H1 (cell line): ENCODE data around the gene NLRC5. TPM values are rescaled to one million over a fixed set of nuclear protein-coding genes. Genes with fewer than 3 reads are reported as not detected.

ENCODE experiments used
- CTCF ChIA-PET: fragments of 300-600 bp; sonication (Branson Sonifier 250); formaldehyde crosslinking; loops from one replicate; lab custom pipeline; 2021; ENCODE audit not compliant: partially characterized antibody; lab: Charles Lee
- POLR2A ChIA-PET: fragments of 300-600 bp; sonication (Branson Sonifier 250); formaldehyde crosslinking; loops from one replicate; lab custom pipeline; 2021; ENCODE audit warnings: inconsistent platforms; ENCODE audit not compliant: partially characterized antibody; lab: Charles Lee
- DNase-seq, 2 experiments: peaks; one replicate each; pipeline versions ENCODE4 v3.0.0 to v3.0.0-alpha.2; 2010 to 2022; ENCODE audit warnings: low spot score in 2 of 2, low read depth in 1 of 2, mixed read lengths in 1 of 2
- FAIRE-seq: peaks from 2 replicates; lab custom pipeline; 2011; peaks lifted over from hg19 to GRCh38; lab: Jason Lieb, UNC
- H2AFZ ChIP-seq: 2 replicates; pipeline ENCODE4 v1.8.1; 2012; ENCODE audit warnings: low read length, inconsistent platforms
- H2AK5ac ChIP-seq: 2 replicates; pipeline ENCODE4 v1.6.1; 2013; ENCODE audit warnings: low read depth, low read length
- H2BK120ac ChIP-seq: replicated peaks from 2 replicates; pipeline ENCODE3; 2013; ENCODE audit warnings: low read depth, low read length, inconsistent platforms
- H2BK12ac ChIP-seq: 2 replicates; pipeline ENCODE4 v1.6.1; 2013; ENCODE audit warnings: low read depth, low read length
- H2BK15ac ChIP-seq: 2 replicates; pipeline ENCODE4 v1.6.1; 2013; ENCODE audit warnings: low read length
- H2BK20ac ChIP-seq: 2 replicates; pipeline ENCODE4 v1.6.1; 2013; ENCODE audit warnings: low read length
- H2BK5ac ChIP-seq: 2 replicates; pipeline ENCODE4 v1.6.1; 2013; ENCODE audit warnings: low read depth, low read length
- H3K14ac ChIP-seq: 2 replicates; pipeline ENCODE4 v1.6.1; 2013; ENCODE audit warnings: inconsistent platforms; ENCODE audit not compliant: insufficient read length
- H3K18ac ChIP-seq: 2 replicates; pipeline ENCODE4 v1.6.1; 2013; ENCODE audit warnings: low read length; ENCODE audit errors: extremely low read depth
- H3K23ac ChIP-seq: 2 replicates; pipeline ENCODE4 v1.6.1; 2013; ENCODE audit warnings: inconsistent platforms; ENCODE audit not compliant: insufficient read length
- H3K23me2 ChIP-seq: 2 replicates; pipeline ENCODE4 v1.6.1; 2013; ENCODE audit warnings: low read depth, low read length
- H3K27ac ChIP-seq: 2 replicates; pipeline ENCODE4 v1.6.1; 2011; ENCODE audit warnings: low read depth, low read length, inconsistent platforms
- H3K27me3 ChIP-seq, 4 experiments: replicated peaks in 1 of 4; 1 replicate in 1 of 4; 2 replicates in 3 of 4; pipeline versions ENCODE4 v1.6.1 to v1.8.1; 2011 to 2013; ENCODE audit warnings: low read length in 3 of 4, mild to moderate bottlenecking in 3 of 4, inconsistent platforms in 2 of 4, mixed read lengths in 2 of 4, moderate library complexity in 1 of 4; ENCODE audit not compliant: control insufficient read depth in 3 of 4, insufficient read depth in 3 of 4; ENCODE audit errors: extremely low read depth in 1 of 4
- H3K36me3 ChIP-seq, 4 experiments: 2 replicates each; pipeline versions ENCODE4 v1.6.1 to v1.8.1; 2011 to 2013; ENCODE audit warnings: mild to moderate bottlenecking in 4 of 4, low read length in 3 of 4, moderate library complexity in 2 of 4, control low read depth in 1 of 4, inconsistent platforms in 1 of 4; ENCODE audit not compliant: insufficient read depth in 4 of 4, control insufficient read depth in 2 of 4
- H3K4ac ChIP-seq: replicated peaks from 2 replicates; pipeline ENCODE3; 2013; ENCODE audit warnings: low read length, low read depth, mixed read lengths, inconsistent platforms; ENCODE audit not compliant: insufficient read length
- H3K4me1 ChIP-seq, 4 experiments: replicated peaks in 1 of 4; 1 replicate in 1 of 4; 2 replicates in 3 of 4; pipeline versions ENCODE4 v1.6.1 to v1.8.1; 2011 to 2013; ENCODE audit warnings: low read length in 3 of 4, inconsistent platforms in 2 of 4, mixed read lengths in 1 of 4; ENCODE audit not compliant: insufficient read depth in 4 of 4, control insufficient read depth in 3 of 4
- H3K4me2 ChIP-seq, 2 experiments: 2 replicates each; pipeline versions ENCODE4 v1.6.1 to v1.8.1; 2011 to 2013; ENCODE audit warnings: low read depth in 2 of 2, low read length in 2 of 2, control low read depth in 1 of 2, inconsistent platforms in 1 of 2, mild to moderate bottlenecking in 1 of 2; ENCODE audit not compliant: insufficient read depth in 1 of 2
- H3K4me3 ChIP-seq, 4 experiments: fragments of 200-600, 300-600 bp in 1 of 4; sonication (generic), shearing (Covaris generic), sonication (Bioruptor Twin) in 1 of 4; 2 replicates each; pipeline versions ENCODE4 v1.5.1 to v1.8.1; 2011 to 2016; ENCODE audit warnings: low read length in 4 of 4, low read depth in 3 of 4, control low read depth in 2 of 4, inconsistent platforms in 2 of 4, mild to moderate bottlenecking in 2 of 4, mixed read lengths in 1 of 4, moderate library complexity in 1 of 4; ENCODE audit not compliant: insufficient read depth in 2 of 4; ENCODE audit errors: extremely low read depth in 1 of 4
- H3K56ac ChIP-seq: replicated peaks from 2 replicates; pipeline ENCODE3; 2013; ENCODE audit warnings: low read depth, mild to moderate bottlenecking, mixed read lengths, low read length, inconsistent platforms; ENCODE audit not compliant: insufficient read length
- H3K79me1 ChIP-seq: 2 replicates; pipeline ENCODE4 v1.6.1; 2013; ENCODE audit warnings: low read depth, low read length, control low read depth
- H3K79me2 ChIP-seq, 2 experiments: 2 replicates each; pipeline versions ENCODE4 v1.6.1 to v1.8.1; 2012 to 2013; ENCODE audit warnings: low read length in 2 of 2, mild to moderate bottlenecking in 2 of 2, inconsistent platforms in 1 of 2; ENCODE audit not compliant: insufficient read depth in 2 of 2, control insufficient read depth in 1 of 2
- H3K9ac ChIP-seq, 4 experiments: replicated peaks in 1 of 4; 1 replicate in 1 of 4; 2 replicates in 3 of 4; pipeline versions ENCODE4 v1.6.1 to v1.8.1; 2011 to 2013; ENCODE audit warnings: low read depth in 3 of 4, low read length in 3 of 4, control low read depth in 2 of 4, mild to moderate bottlenecking in 2 of 4, moderate library complexity in 2 of 4, inconsistent platforms in 1 of 4; ENCODE audit errors: extremely low read depth in 1 of 4
- H3K9me3 ChIP-seq, 2 experiments: 2 replicates each; pipeline versions ENCODE4 v1.6.1 to v1.8.1; 2012 to 2013; ENCODE audit warnings: mild to moderate bottlenecking in 2 of 2, moderate library complexity in 2 of 2, control low read depth in 1 of 2, inconsistent platforms in 1 of 2, low read depth in 1 of 2, low read length in 1 of 2, mixed read lengths in 1 of 2; ENCODE audit not compliant: insufficient read depth in 2 of 2
- H4K20me1 ChIP-seq, 2 experiments: replicated peaks in 1 of 2; 2 replicates each; pipeline versions ENCODE3 to v1.8.1; 2011 to 2013; ENCODE audit warnings: inconsistent platforms in 2 of 2, low read length in 2 of 2, mild to moderate bottlenecking in 1 of 2; ENCODE audit not compliant: insufficient read depth in 2 of 2, control insufficient read depth in 1 of 2
- H4K5ac ChIP-seq: 2 replicates; pipeline ENCODE4 v1.6.1; 2013; ENCODE audit warnings: low read length, low read depth, mixed read lengths, inconsistent platforms; ENCODE audit not compliant: insufficient read length
- H4K8ac ChIP-seq: 2 replicates; pipeline ENCODE4 v1.8.0; 2013; ENCODE audit warnings: mild to moderate bottlenecking, moderate library complexity, low read length, inconsistent platforms; ENCODE audit not compliant: insufficient read depth; ENCODE audit errors: extremely low read depth
- H4K91ac ChIP-seq: replicated peaks from 2 replicates; pipeline ENCODE3; 2013; ENCODE audit warnings: low read length, mixed read lengths, inconsistent platforms; ENCODE audit not compliant: insufficient read length
- ASH2L ChIP-seq: fragments of 200-600, 300-600 bp; sonication (generic); IDR thresholded peaks from one replicate; pipeline ENCODE4 v1.7.1; 2017; ENCODE audit warnings: low read length
- BCL11A ChIP-seq, 2 experiments: IDR thresholded peaks; one replicate each; pipeline ENCODE4 v1.6.1; 2011; ENCODE audit warnings: low read depth in 2 of 2, low read length in 2 of 2, mild to moderate bottlenecking in 2 of 2
- EP300 ChIP-seq, 2 experiments: IDR thresholded peaks; 1 replicate in 1 of 2; 2 replicates in 1 of 2; pipeline ENCODE4 v1.6.1; 2011 to 2012; ENCODE audit warnings: low read depth in 2 of 2, low read length in 2 of 2, mild to moderate bottlenecking in 2 of 2, borderline replicate concordance in 1 of 2, inconsistent platforms in 1 of 2, moderate library complexity in 1 of 2
- FOSL1 ChIP-seq: IDR thresholded peaks from 2 replicates; pipeline ENCODE4 v1.6.1; 2011; ENCODE audit warnings: mild to moderate bottlenecking, low read depth, low read length, moderate library complexity; ENCODE audit not compliant: insufficient read depth
- JUN ChIP-seq: IDR thresholded peaks from 2 replicates; pipeline ENCODE4 v1.6.1; 2011; ENCODE audit warnings: low read depth, mild to moderate bottlenecking, improper control_type of control experiment, low read length
- RFX5 ChIP-seq: IDR thresholded peaks from 2 replicates; pipeline ENCODE4 v1.6.1; 2011; ENCODE audit warnings: low read depth, low read length, improper control_type of control experiment, borderline replicate concordance
- RNF2 ChIP-seq: fragments of 200-900, 300-1000 bp; sonication (generic); IDR thresholded peaks from 2 replicates; pipeline ENCODE4 v1.7.1; 2016; ENCODE audit warnings: borderline replicate concordance, low read depth, mild to moderate bottlenecking, antibody characterized with exemption, low read length; ENCODE audit not compliant: poor library complexity, severe bottlenecking; ENCODE audit errors: missing control alignments
- SIX5 ChIP-seq: IDR thresholded peaks from 2 replicates; pipeline ENCODE4 v1.6.1; 2011; ENCODE audit warnings: mild to moderate bottlenecking, low read depth, low read length
- SUZ12 ChIP-seq: fragments of 200-600 bp; sonication (generic); IDR thresholded peaks from 2 replicates; pipeline ENCODE4 v1.6.1; 2012; ENCODE audit warnings: mild to moderate bottlenecking, inconsistent platforms, low read length, moderate library complexity, mixed read lengths
- TBP ChIP-seq: IDR thresholded peaks from 2 replicates; pipeline ENCODE4 v1.6.1; 2011; ENCODE audit warnings: low read depth, low read length, improper control_type of control experiment
- WGBS, 2 experiments: shearing (Covaris generic) in 1 of 2; methylation state at CpG; one replicate each; pipeline versions ENCODE4 v1.1.6 to v1.1.7; 2013 to 2015; ENCODE audit warnings: low lambda C conversion rate in 2 of 2, mixed read lengths in 2 of 2, inconsistent platforms in 1 of 2, low coverage in 1 of 2, missing lambda C conversion rate in 1 of 2; ENCODE audit not compliant: insufficient replicate concordance in 2 of 2, insufficient coverage in 1 of 2, insufficient read length in 1 of 2; ENCODE audit errors: extremely low coverage in 1 of 2, missing lambda C conversion rate in 1 of 2; 5-methylcytosine and 5-hydroxymethylcytosine counted together
- polyA plus RNA-seq, 7 experiments: library from polyadenylated mRNA; depleted of rRNA in 3 of 7; stranded (reverse) in 5 of 7; unstranded in 2 of 7; fragments of >200 nt in 5 of 7; fragments of 200-250 nt in 2 of 7; gene quantifications; 1 replicate in 5 of 7; 2 replicates in 1 of 7; 4 replicates in 1 of 7; pipeline versions ENCODE4 v1.2.1 to v1.2.3, GENCODE V29; 2011 to 2013; ENCODE audit warnings: missing spikeins in 2 of 7, mixed read lengths in 2 of 7
- total RNA-seq: library from RNA; stranded (reverse); fragmentation: NEBNext Ultra II Directional; extraction: Animal tissue kit (Norgen Biotek cat#: 25700); gene quantifications from 2 replicates; pipeline ENCODE4 v1.2.1, GENCODE V29; 2021

The NLRC5 gene
- total and polyA plus RNA-seq, 2 of the 8 experiments (the other 6 are each of a cell fraction or from before 2014, with no cell fraction given): 2.2 to 3.2 TPM

DNA sequence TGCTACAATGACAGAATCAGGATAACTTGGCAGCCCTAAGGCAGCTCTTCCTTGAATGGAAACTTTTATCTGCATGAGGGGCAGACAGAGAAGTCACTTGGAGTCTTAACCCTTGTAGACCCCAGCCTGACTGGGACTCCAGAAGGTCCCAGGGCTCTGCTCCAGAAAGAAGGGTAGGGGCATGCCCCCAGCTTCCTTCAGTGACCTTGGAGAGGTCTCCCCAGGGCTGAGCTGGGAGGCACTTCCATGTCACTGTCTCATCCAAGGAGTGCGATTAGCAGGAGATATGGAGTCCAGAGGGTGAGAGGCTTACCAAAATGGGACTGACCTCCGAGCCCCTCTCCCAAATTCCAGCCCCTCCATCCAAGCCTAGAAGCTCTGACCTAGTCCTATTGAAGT lies 3.4 kb upstream of the NLRC5 start:
- ChIA-PET POLR2A (interaction anchor here (0.7 to 1.4 kb wide), 2 partner anchors 21 to 40 kb away, joined by 3 read pairs; no protein-coding TSS in a partner anchor), CTCF (interaction anchor here (0.6 to 8.1 kb wide), 2 partner anchors 20 to 91 kb away, joined by 3 to 67 read pairs; no protein-coding TSS in a partner anchor)
- Histone ChIP-seq H2BK5ac (no peak overlapping the region), H4K8ac (no peak overlapping the region), H3K9ac (no peak overlapping the region), H3K27ac (no peak overlapping the region), H3K27me3 (peaks cover 0 to 31% (median 22%) of the 10 kb centered on the region in 4 experiments; a peak in 6 of 7 replicates), H2AK5ac (no peak overlapping the region), H4K91ac (no peak overlapping the region), H3K4ac (no peak overlapping the region), H3K4me2 (no peak overlapping the region), H4K5ac (no peak overlapping the region), H3K9me3 (no peaks in the 10 kb centered on the region), H2BK15ac (no peak overlapping the region), H2BK20ac (no peak overlapping the region), H3K79me1 (no peaks in the 10 kb centered on the region), H2BK12ac (no peak overlapping the region), H3K79me2 (no peaks in the 10 kb centered on the region), H3K18ac (no peak overlapping the region; the same call in 1 of the 2 replicates), H3K4me3 (no peak overlapping the region), H3K23ac (no peak overlapping the region), H2AFZ (no peak overlapping the region), H3K14ac (no peak overlapping the region), H3K36me3 (no peaks in the 10 kb centered on the region), H3K23me2 (peaks cover 8% of the 10 kb centered on the region; the same call in 1 of the 2 replicates), H2BK120ac (no peak overlapping the region), H3K56ac (no peak overlapping the region), H4K20me1 (no peaks in the 10 kb centered on the region), H3K4me1 (peaks cover 0 to 5% (median 3%) of the 10 kb centered on the region in 4 experiments; a peak in 3 of 7 replicates)
- DNase-seq (no peak), FAIRE-seq (no peak)
- no peak for TF ChIP-seq FOSL1
- TF ChIP-seq TBP: no peak
- no peak for TF ChIP-seq ASH2L
- TF ChIP-seq SIX5: no peak
- no peak for TF ChIP-seq JUN
- no peak for TF ChIP-seq BCL11A (IDR thresholded peaks at IDR 0.05; ENCODE audit: low read depth in 2 of 2, low read length in 2 of 2)
- TF ChIP-seq SUZ12: no peak
- TF ChIP-seq RNF2: no peak
- TF ChIP-seq EP300 (IDR thresholded peaks at IDR 0.05; ENCODE audit: borderline replicate concordance in 1 of 2, low read depth in 2 of 2, low read length in 2 of 2): no peak
- no peak for TF ChIP-seq RFX5
- WGBS, 2 experiments: 93% methylated on average over 2 of the region's 2 CpGs; no CpG with 5 or more reads in 1 of the 2 experiments
